OCI-LY7 (cell line): ENCODE results near the gene FYN.

Experiments used
- EZH2phosphoT487 ChIP-seq: fragments of 200-600 bp; sonication (generic); IDR thresholded peaks from 2 replicates; pipeline ENCODE4 v1.6.1; 2018; ENCODE audit warnings: low read depth, borderline replicate concordance, mild to moderate bottlenecking, mixed run types, antibody characterized with exemption, low read length, moderate library complexity, mixed read lengths
- TF ChIP-seq, protein P1 (sequence below): fragments of 200-600 bp; sonication (generic); conservative IDR thresholded peaks from 2 replicates; pipeline ENCODE4 v1.5.1; 2014; ENCODE audit warnings: mild to moderate bottlenecking, antibody characterized with exemption, low read length, moderate library complexity, mixed read lengths

DNA sequence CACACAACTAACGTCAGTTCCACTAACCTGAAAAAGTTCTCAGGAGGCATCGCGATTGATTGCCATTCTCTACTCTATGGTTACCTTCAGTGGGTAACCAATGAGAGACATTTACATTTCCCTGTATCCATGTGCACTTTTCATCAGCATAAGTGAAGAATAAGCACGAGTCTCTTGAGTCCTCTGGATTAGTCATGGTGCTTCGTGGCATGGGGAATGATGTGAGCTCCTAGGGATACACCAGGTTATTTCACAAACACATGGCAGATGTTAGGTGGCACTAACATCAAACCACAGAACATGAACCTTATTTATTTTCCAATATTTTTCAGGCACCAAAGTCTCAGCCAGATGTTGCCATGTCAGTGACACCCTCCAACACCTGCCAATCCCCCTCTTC is 64.0 kb downstream of the FYN start:
- TF ChIP-seq, protein P1, sequence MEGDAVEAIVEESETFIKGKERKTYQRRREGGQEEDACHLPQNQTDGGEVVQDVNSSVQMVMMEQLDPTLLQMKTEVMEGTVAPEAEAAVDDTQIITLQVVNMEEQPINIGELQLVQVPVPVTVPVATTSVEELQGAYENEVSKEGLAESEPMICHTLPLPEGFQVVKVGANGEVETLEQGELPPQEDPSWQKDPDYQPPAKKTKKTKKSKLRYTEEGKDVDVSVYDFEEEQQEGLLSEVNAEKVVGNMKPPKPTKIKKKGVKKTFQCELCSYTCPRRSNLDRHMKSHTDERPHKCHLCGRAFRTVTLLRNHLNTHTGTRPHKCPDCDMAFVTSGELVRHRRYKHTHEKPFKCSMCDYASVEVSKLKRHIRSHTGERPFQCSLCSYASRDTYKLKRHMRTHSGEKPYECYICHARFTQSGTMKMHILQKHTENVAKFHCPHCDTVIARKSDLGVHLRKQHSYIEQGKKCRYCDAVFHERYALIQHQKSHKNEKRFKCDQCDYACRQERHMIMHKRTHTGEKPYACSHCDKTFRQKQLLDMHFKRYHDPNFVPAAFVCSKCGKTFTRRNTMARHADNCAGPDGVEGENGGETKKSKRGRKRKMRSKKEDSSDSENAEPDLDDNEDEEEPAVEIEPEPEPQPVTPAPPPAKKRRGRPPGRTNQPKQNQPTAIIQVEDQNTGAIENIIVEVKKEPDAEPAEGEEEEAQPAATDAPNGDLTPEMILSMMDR: no peak
- TF ChIP-seq EZH2phosphoT487: no peak
